Measurements from ENCODE around the gene ENPP4.

The ENPP4 gene

GRCh38 chr6:46099952-46100351, 29.8 kb upstream of the ENPP4 start:
- Histone ChIP-seq H3K9me3 (ENCODE audit: insufficient read depth, low read length) (no peaks in the 10 kb centered on the region), H3K4me3 (ENCODE audit: low read length) (no peak overlapping the region), H3K36me3 (replicated peaks; ENCODE audit: low read depth, low read length) (no peaks in the 10 kb centered on the region), H3K79me2 (ENCODE audit: low read length) (no peaks in the 10 kb centered on the region), H3K4me1 (ENCODE audit: low read length) (no peaks in the 10 kb centered on the region), H3K27ac (ENCODE audit: low read length) (no peak overlapping the region), H2AFZ (ENCODE audit: low read depth, low read length) (no peak overlapping the region), H3K9ac (ENCODE audit: low read length) (no peak overlapping the region), H4K20me1 (ENCODE audit: insufficient read depth, low read length) (no peaks in the 10 kb centered on the region), H3K27me3 (ENCODE audit: low read depth, low read length) (no peaks in the 10 kb centered on the region), H3K4me2 (ENCODE audit: low read length) (no peak overlapping the region)
- no peak for TF ChIP-seq EZH2phosphoT487 (IDR thresholded peaks at IDR 0.05; ENCODE audit: low read depth)
- TF ChIP-seq CTCF (IDR thresholded peaks at IDR 0.05; ENCODE audit: low read depth, low read length), result no peak

DNA sequence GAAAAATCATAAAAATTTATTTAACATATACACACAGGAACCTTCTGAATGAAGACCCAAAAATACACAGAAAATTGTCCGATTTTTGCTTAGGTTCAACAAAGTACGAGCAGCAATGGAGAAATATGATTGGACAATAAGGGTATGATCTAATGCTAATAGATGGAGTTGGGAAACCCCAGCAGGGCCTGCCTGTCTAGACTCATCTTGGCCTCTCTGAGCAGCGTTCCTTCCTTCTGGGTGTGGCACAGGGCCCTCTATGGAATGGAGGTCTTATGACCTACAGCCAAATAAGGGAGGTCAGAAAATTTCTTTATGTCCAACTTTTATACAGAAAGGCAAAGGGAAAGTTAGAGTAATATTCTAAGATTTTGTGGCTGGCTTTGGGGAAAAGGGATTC, 27.7 kb upstream of the ENPP4 start:
- Histone ChIP-seq H3K27ac (ENCODE audit: low read length) (no peak overlapping the region), H2AFZ (ENCODE audit: low read depth, low read length) (no peak overlapping the region), H3K9me3 (ENCODE audit: insufficient read depth, low read length) (no peaks in the 10 kb centered on the region), H3K4me3 (ENCODE audit: low read length) (no peak overlapping the region), H3K36me3 (replicated peaks; ENCODE audit: low read depth, low read length) (no peaks in the 10 kb centered on the region), H4K20me1 (ENCODE audit: insufficient read depth, low read length) (no peaks in the 10 kb centered on the region), H3K4me1 (ENCODE audit: low read length) (no peaks in the 10 kb centered on the region), H3K79me2 (ENCODE audit: low read length) (no peaks in the 10 kb centered on the region), H3K4me2 (ENCODE audit: low read length) (no peak overlapping the region), H3K27me3 (ENCODE audit: low read depth, low read length) (no peaks in the 10 kb centered on the region), H3K9ac (ENCODE audit: low read length) (no peak overlapping the region)
- no peak for TF ChIP-seq CTCF (IDR thresholded peaks at IDR 0.05; ENCODE audit: low read depth, low read length)
- no peak for TF ChIP-seq EZH2phosphoT487 (IDR thresholded peaks at IDR 0.05; ENCODE audit: low read depth)

- Histone ChIP-seq H4K20me1 (ENCODE audit: insufficient read depth, low read length) (no peaks in the 10 kb centered on the region), H3K9ac (ENCODE audit: low read length) (no peak overlapping the region), H3K4me1 (ENCODE audit: low read length) (no peaks in the 10 kb centered on the region), H3K9me3 (ENCODE audit: insufficient read depth, low read length) (no peaks in the 10 kb centered on the region), H3K4me2 (ENCODE audit: low read length) (no peak overlapping the region), H3K36me3 (replicated peaks; ENCODE audit: low read depth, low read length) (no peaks in the 10 kb centered on the region), H3K79me2 (ENCODE audit: low read length) (no peaks in the 10 kb centered on the region), H2AFZ (ENCODE audit: low read depth, low read length) (no peak overlapping the region), H3K4me3 (ENCODE audit: low read length) (no peak overlapping the region), H3K27me3 (ENCODE audit: low read depth, low read length) (no peaks in the 10 kb centered on the region), H3K27ac (ENCODE audit: low read length) (no peak overlapping the region)
- TF ChIP-seq CTCF (IDR thresholded peaks at IDR 0.05; ENCODE audit: low read depth, low read length), result peak; percentile 39
- TF ChIP-seq EZH2phosphoT487 (IDR thresholded peaks at IDR 0.05; ENCODE audit: low read depth), result no peak
These were observed 26.2 kb upstream of the ENPP4 start for GRCh38 chr6:46103441-46104115.

DNA sequence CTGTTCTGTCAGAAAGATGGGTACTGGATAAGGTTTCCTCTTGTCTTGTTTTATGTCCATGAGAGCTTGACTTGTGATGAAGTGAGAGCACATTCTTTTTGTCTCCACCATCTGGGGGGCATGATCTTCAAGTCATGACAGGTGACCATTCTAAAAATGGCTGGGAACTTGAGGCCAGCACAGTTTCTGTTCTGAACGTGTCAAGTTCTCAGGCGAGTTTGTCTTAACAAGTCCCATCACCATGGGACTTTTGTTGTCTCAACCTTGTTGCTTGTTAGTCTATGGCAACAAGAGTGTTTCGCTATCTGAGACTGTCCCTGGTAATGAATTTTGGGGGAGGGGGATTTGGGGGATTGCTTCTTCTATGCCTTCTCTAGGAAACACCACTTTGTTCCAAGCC, 25.6 kb upstream of the ENPP4 start:
- no peak overlapping the region for H3K9ac ChIP-seq (ENCODE audit: low read length)
- no peak for TF ChIP-seq CTCF (IDR thresholded peaks at IDR 0.05; ENCODE audit: low read depth, low read length)
- no peak for TF ChIP-seq EZH2phosphoT487 (IDR thresholded peaks at IDR 0.05; ENCODE audit: low read depth)
- no peaks in the 10 kb centered on the region for H3K79me2 ChIP-seq (ENCODE audit: low read length)
- H2AFZ ChIP-seq (ENCODE audit: low read depth, low read length), result no peak overlapping the region
- H3K27ac ChIP-seq (ENCODE audit: low read length), result no peak overlapping the region
- no peak overlapping the region for H3K4me3 ChIP-seq (ENCODE audit: low read length)
- no peaks in the 10 kb centered on the region for H3K4me1 ChIP-seq (ENCODE audit: low read length)
- H3K9me3 ChIP-seq (ENCODE audit: insufficient read depth, low read length), result no peaks in the 10 kb centered on the region
- no peaks in the 10 kb centered on the region for H4K20me1 ChIP-seq (ENCODE audit: insufficient read depth, low read length)
- no peak overlapping the region for H3K4me2 ChIP-seq (ENCODE audit: low read length)
- H3K27me3 ChIP-seq (ENCODE audit: low read depth, low read length), result no peaks in the 10 kb centered on the region
- H3K36me3 ChIP-seq (replicated peaks; ENCODE audit: low read depth, low read length), result no peaks in the 10 kb centered on the region

Data from OCI-LY3 (cell line).